Natural killer cell treated with Interleukin-12 subunit alpha and Interleukin-12 subunit beta and Interleukin-15 and Interleukin-18, amount 100 ng/mL, for 72 hours (primary cell): Measurements from ENCODE around the gene MLX. TPM values are rescaled to one million over a fixed set of nuclear protein-coding genes. Genes with fewer than 3 reads are reported as not detected.
"Not testable (repeated sequence)": the region's sequence is repeated elsewhere in the genome, so short reads cannot be mapped to it uniquely, and the experiment has no call there.

ENCODE experiments used
- ATAC-seq, 2 donors: fragments of 150-1000 bp; cut with Tn5 transposase in 1 of 2; sonication (Bioruptor Pico), chemical (Tn5 transposase) in 1 of 2; 2 replicates each; pipeline ENCODE4 v1.10.0; 2021
- DNase-seq: peaks from one replicate; pipeline ENCODE4 v3.0.0; 2022; ENCODE audit warnings: low spot score
- H3K27ac Mint-ChIP-seq, 2 donors: 1 replicate in 1 of 2; 2 replicates in 1 of 2; pipeline ENCODE4 v1.8.0; 2022; ENCODE audit warnings: mixed read lengths in 2 of 2, mild to moderate bottlenecking in 1 of 2, moderate library complexity in 1 of 2
- H3K27me3 Mint-ChIP-seq, 2 donors: 1 replicate in 1 of 2; 2 replicates in 1 of 2; pipeline ENCODE4 v1.8.0; 2022; ENCODE audit warnings: mixed read lengths in 2 of 2
- H3K36me3 Mint-ChIP-seq: one replicate; pipeline ENCODE4 v1.8.0; 2022; ENCODE audit warnings: mixed read lengths
- H3K4me1 Mint-ChIP-seq, 2 donors: 1 replicate in 1 of 2; 2 replicates in 1 of 2; pipeline ENCODE4 v1.8.0; 2022; ENCODE audit warnings: low read depth in 2 of 2, mixed read lengths in 2 of 2, mild to moderate bottlenecking in 1 of 2
- H3K4me3 Mint-ChIP-seq: one replicate; pipeline ENCODE4 v1.8.0; 2022; ENCODE audit warnings: mixed read lengths
- H3K9me3 Mint-ChIP-seq: 2 replicates; pipeline ENCODE4 v1.8.0; 2022; ENCODE audit warnings: mixed read lengths
- total RNA-seq, 2 donors: library from RNA; stranded (reverse); gene quantifications; one replicate each; pipeline ENCODE4 v1.2.3, GENCODE V29; 2022

Gene MLX
- total RNA-seq, 2 donors from 2014 or later: 66.8 to 68.4 TPM

GRCh38 chr17:42554250-42555121 is 12.4 kb upstream of the MLX start:
- Mint-ChIP-seq H3K4me3 (peak overlapping the region; percentile 89), H3K4me1 (peaks cover 16 to 21% of the 10 kb centered on the region in 2 donors), H3K9me3 (no peaks in the 10 kb centered on the region), H3K27ac (peak overlapping the region; percentile 87 to 95), H3K36me3 (no peaks in the 10 kb centered on the region), H3K27me3 (no peaks in the 10 kb centered on the region)
- peak; percentile 93 to 96 for ATAC-seq
- DNase-seq: peak; percentile 91

GRCh38 chr17:42555122-42555622 is 11.7 kb upstream of the MLX start:
- peaks cover 16 to 21% of the 10 kb centered on the region in 2 donors for H3K4me1 Mint-ChIP-seq
- DNase-seq (no peak), ATAC-seq (no peak)
- no peaks in the 10 kb centered on the region for H3K9me3 Mint-ChIP-seq
- no peaks in the 10 kb centered on the region for H3K36me3 Mint-ChIP-seq
- H3K4me3 Mint-ChIP-seq: peak overlapping the region; percentile 89
- H3K27me3 Mint-ChIP-seq: no peaks in the 10 kb centered on the region
- H3K27ac Mint-ChIP-seq: peak overlapping the region; percentile 87 to 95

GRCh38 chr17:42555961-42556617 is 10.8 kb upstream of the MLX start:
- Mint-ChIP-seq H3K27ac (peak overlapping the region; percentile 87 to 95), H3K4me1 (peaks cover 12 to 16% of the 10 kb centered on the region in 2 donors), H3K4me3 (peak overlapping the region; percentile 89)
- ATAC-seq, H3K9me3 Mint-ChIP-seq, DNase-seq, H3K27me3 Mint-ChIP-seq, H3K36me3 Mint-ChIP-seq: not testable (repeated sequence)

GRCh38 chr17:42559075-42559474 is 7.8 kb upstream of the MLX start:
- H3K27me3 Mint-ChIP-seq: no peaks in the 10 kb centered on the region
- no peak overlapping the region for H3K27ac Mint-ChIP-seq
- H3K4me1 Mint-ChIP-seq: peaks cover 24 to 35% of the 10 kb centered on the region in 2 donors
- ATAC-seq (no peak), DNase-seq (no peak)
- H3K36me3 Mint-ChIP-seq: no peaks in the 10 kb centered on the region
- H3K4me3 Mint-ChIP-seq: no peak overlapping the region
- H3K9me3 Mint-ChIP-seq: no peaks in the 10 kb centered on the region

GRCh38 chr17:42560246-42560645 is 6.7 kb upstream of the MLX start:
- H3K4me1 Mint-ChIP-seq: peaks cover 16 to 30% of the 10 kb centered on the region in 2 donors
- H3K9me3 Mint-ChIP-seq: no peaks in the 10 kb centered on the region
- no peaks in the 10 kb centered on the region for H3K36me3 Mint-ChIP-seq
- no peaks in the 10 kb centered on the region for H3K27me3 Mint-ChIP-seq
- ATAC-seq (no peak), DNase-seq (no peak)
- H3K4me3 Mint-ChIP-seq: peak overlapping the region; percentile 38
- peak overlapping the region; percentile 84 to 91 for H3K27ac Mint-ChIP-seq

GRCh38 chr17:42561897-42562387 is 5.0 kb upstream of the MLX start, which contains the start of gene COASY:
Gene COASY (plus strand): TSS chr17:42562148. CDS start chr17:42562623, 475 bp downstream.
- ATAC-seq (peak; percentile 78 to 84), DNase-seq (peak; percentile 95)
- H3K27ac Mint-ChIP-seq: peak within 1 kb of the TSS; percentile 91 to 98
- H3K36me3 Mint-ChIP-seq: no peaks in the 10 kb centered on the region
- no peaks in the 10 kb centered on the region for H3K27me3 Mint-ChIP-seq
- no peaks in the 10 kb centered on the region for H3K9me3 Mint-ChIP-seq
- H3K4me1 Mint-ChIP-seq: peaks cover 19 to 30% of the 10 kb centered on the region in 2 donors
- peak within 1 kb of the TSS; percentile 94 for H3K4me3 Mint-ChIP-seq

GRCh38 chr17:42562388-42563142 is 4.3 kb upstream of the MLX start:
- peaks cover 20 to 27% of the 10 kb centered on the region in 2 donors for H3K4me1 Mint-ChIP-seq
- H3K36me3 Mint-ChIP-seq: no peaks in the 10 kb centered on the region
- H3K9me3 Mint-ChIP-seq: no peaks in the 10 kb centered on the region
- peak; percentile 77 for DNase-seq
- no peaks in the 10 kb centered on the region for H3K27me3 Mint-ChIP-seq
- peak overlapping the region; percentile 91 to 98 for H3K27ac Mint-ChIP-seq
- peak; percentile 41 to 66 for ATAC-seq
- peak overlapping the region; percentile 94 for H3K4me3 Mint-ChIP-seq

GRCh38 chr17:42563143-42563509 is 3.8 kb upstream of the MLX start:
- H3K4me1 Mint-ChIP-seq: peaks cover 23 to 31% of the 10 kb centered on the region in 2 donors
- H3K27me3 Mint-ChIP-seq: no peaks in the 10 kb centered on the region
- H3K27ac Mint-ChIP-seq: peak overlapping the region; percentile 91 to 98
- DNase-seq (no peak), ATAC-seq (no peak)
- H3K4me3 Mint-ChIP-seq: peak overlapping the region; percentile 94
- H3K9me3 Mint-ChIP-seq: no peaks in the 10 kb centered on the region
- H3K36me3 Mint-ChIP-seq: no peaks in the 10 kb centered on the region

GRCh38 chr17:42563543-42563942 is 3.4 kb upstream of the MLX start:
- Mint-ChIP-seq H3K4me1 (peaks cover 24 to 31% of the 10 kb centered on the region in 2 donors), H3K27me3 (no peaks in the 10 kb centered on the region), H3K27ac (peak overlapping the region; percentile 91 to 98), H3K4me3 (peak overlapping the region; percentile 94), H3K9me3 (no peaks in the 10 kb centered on the region), H3K36me3 (no peaks in the 10 kb centered on the region)
- DNase-seq: no peak
- ATAC-seq: no peak

- H3K27me3 Mint-ChIP-seq: no peaks in the 10 kb centered on the region
- H3K4me1 Mint-ChIP-seq: peaks cover 27 to 35% of the 10 kb centered on the region in 2 donors
- peak overlapping the region; percentile 94 for H3K4me3 Mint-ChIP-seq
- H3K27ac Mint-ChIP-seq: peak overlapping the region; percentile 91 to 98
- DNase-seq: no peak
- no peak for ATAC-seq
- H3K36me3 Mint-ChIP-seq: no peaks in the 10 kb centered on the region
- no peaks in the 10 kb centered on the region for H3K9me3 Mint-ChIP-seq
Observed at GRCh38 chr17:42563950-42564349, 3.0 kb upstream of the MLX start.

- Mint-ChIP-seq H3K9me3 (no peaks in the 10 kb centered on the region), H3K4me3 (peak overlapping the region; percentile 22), H3K4me1 (peaks cover 31 to 37% of the 10 kb centered on the region in 2 donors), H3K27me3 (no peaks in the 10 kb centered on the region), H3K36me3 (no peaks in the 10 kb centered on the region), H3K27ac (peak overlapping the region; percentile 70 to 91)
- DNase-seq: no peak
- ATAC-seq: no peak
Observed at GRCh38 chr17:42564815-42565522, 1.9 kb upstream of the MLX start.

- H3K36me3 Mint-ChIP-seq: no peaks in the 10 kb centered on the region
- H3K4me1 Mint-ChIP-seq: peaks cover 33 to 37% of the 10 kb centered on the region in 2 donors
- H3K27ac Mint-ChIP-seq: peak overlapping the region; percentile 87 to 97
- no peak overlapping the region for H3K4me3 Mint-ChIP-seq
- no peaks in the 10 kb centered on the region for H3K27me3 Mint-ChIP-seq
- no peaks in the 10 kb centered on the region for H3K9me3 Mint-ChIP-seq
- DNase-seq (no peak), ATAC-seq (no peak)
Observed at GRCh38 chr17:42565523-42566214, 1.2 kb upstream of the MLX start.
